Caki2 (cell line): ENCODE results near the gene TTC28. TPM values are rescaled to one million over a fixed set of nuclear protein-coding genes. Genes with fewer than 3 reads are reported as not detected.
"Not testable (repeated sequence)": the region's sequence is repeated elsewhere in the genome, so short reads cannot be mapped to it uniquely, and the experiment has no call there.

Source experiments
- DNase-seq: peaks from one replicate; pipeline ENCODE4 v3.0.0-alpha.2; 2015; ENCODE audit warnings: low read depth
- in situ Hi-C: cut with HindIII; loops from 2 replicates; pipeline ENCODE4 v1.10.0; 2016; ENCODE audit warnings: low sequenced_read_pairs, low pct_unique_long_range_greater_than_20kb, mixed read lengths
- total RNA-seq: library from RNA; depleted of rRNA; stranded (reverse); fragments of >200 nt; shearing (Covaris generic); gene quantifications from 2 replicates; pipeline ENCODE4 v1.2.3, GENCODE V29; 2014; ENCODE audit warnings: low replicate concordance

Gene TTC28
- total RNA-seq, 1 experiment from 2014 or later: 9.8 TPM

DNA sequence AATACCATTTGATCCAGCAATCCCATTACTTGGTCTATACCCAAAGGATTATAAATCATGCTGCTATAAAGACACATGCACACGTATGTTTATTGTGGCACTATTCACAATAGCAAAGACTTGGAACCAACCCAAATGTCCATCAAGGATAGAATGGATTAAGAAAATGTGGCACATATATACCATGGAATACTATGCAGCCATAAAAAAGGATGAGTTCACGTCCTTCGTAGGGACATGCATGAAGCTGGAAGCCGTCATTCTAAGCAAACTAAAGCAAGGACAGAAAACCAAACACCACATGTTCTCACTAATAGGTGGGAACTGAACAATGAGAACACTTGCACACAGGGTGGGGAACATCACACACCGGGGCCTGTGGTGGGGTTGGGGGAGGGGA lies 464.9 kb downstream of the TTC28 start:
- in situ Hi-C loops, DNase-seq: not testable (repeated sequence)

DNA sequence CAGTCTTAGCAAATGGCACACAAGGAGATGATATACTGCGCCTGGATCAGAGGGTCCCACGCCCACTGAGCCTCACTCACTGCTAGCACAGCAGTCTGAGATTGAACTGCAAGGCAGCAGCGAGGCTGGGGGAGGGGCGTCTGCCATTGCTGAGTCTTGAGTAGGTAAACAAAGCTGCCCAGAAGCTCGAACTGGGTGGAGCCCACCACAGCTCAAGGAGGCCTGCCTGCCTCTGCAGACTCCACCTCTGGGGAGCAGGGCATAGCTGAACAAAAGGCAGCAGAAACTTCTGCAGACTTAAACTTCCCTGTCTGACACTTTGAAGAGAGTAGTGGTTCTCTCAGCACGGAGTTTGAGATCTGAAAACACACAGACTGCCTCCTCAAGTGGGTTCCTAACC lies 470.2 kb downstream of the TTC28 start:
- in situ Hi-C loops, DNase-seq: not testable (repeated sequence)

DNA sequence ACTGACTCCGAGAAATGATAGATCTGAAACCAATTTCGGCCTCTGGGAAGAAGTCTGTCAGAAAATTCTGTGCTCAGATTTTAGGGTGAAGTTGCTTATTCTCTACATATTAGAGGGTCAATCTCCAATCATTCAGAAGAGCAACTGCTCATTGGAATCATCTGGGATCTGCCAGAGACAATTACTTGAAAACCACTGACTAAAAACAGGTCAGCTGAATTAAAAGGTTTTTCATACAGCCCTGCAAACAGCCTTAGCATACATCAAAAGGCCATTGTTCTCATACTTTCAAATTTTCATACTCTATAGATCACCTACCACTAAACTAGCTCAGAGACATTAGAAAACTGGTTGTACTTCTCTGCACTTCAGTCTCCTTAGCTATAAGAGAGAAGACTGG lies 470.9 kb downstream of the TTC28 start:
- in situ Hi-C loops: no loop called here

DNA sequence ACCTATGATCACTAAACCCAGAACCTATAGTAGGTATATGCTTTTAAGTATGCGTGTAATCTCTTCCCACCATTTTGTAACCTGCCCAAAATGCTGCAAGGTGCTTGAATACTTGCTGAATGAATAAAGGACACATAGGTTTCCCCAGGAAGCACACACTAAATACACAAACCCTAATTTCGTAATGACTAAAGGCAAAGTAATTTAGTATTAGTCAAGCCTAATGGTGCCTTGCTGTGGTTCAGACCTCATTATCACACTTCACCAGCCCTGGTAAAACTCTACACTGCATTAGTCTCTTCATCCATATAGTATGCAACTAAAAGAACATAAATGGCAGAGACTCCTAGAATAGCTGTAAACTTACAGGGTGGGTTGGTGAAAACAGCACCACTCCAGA lies 471.6 kb downstream of the TTC28 start:
- in situ Hi-C loops: no loop called here
- no peak for DNase-seq

More for the DNA sequence above, 470.9 kb downstream of the TTC28 start:
- no peak for DNase-seq

DNA sequence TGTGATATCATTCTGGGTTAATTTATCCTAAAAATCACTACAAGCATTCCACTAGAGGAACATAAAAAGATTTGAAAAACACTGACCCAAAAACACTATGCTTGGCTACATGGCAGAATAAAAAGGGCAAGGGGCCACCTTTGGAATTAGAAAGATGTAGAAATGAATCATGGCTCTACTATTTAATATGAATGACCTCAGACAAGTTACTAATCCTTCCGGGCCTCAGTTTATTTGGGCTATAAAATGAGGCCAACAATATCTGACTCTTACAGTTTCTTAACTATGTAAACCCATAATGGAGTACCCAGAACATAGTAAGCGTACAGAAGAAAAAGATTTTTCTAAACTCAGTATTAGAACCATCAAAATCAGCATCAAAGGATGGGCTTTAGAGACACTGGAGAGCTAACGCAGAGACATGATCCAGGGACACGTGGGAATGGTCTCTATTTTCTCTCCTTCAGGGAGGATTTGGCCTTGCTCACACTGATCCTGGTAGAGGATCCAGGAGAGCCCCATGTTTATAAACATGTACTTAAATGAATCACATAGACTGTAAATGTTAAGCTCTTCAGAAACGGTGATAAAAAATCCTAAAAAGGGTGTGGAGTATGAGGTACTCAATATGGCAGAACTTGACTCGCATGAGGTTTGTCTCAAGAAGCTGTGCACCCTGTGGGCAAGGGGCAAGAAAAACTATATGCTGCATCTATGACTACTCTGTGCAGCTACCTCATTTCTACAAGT lies 472.2 kb downstream of the TTC28 start:
- in situ Hi-C loops: no loop called here
- DNase-seq: no peak

DNA sequence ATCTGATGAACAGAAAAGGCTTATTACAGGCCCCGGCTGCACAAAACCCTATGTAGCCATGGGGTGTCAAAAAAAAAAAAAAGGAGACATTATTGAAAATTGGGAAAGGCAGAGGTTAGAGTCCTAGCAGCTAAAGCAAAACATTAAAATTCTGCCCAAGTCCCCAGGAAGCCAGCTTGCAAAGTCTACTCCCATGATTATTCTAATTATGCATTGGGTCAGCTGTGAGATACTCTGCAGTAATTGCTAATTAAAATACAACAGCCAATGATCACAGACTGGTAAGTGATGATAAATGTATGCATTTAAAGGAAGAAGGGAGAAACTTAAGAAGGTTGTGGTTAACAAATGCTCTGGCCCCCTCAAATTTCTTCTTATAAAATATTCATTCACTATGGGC lies 473.7 kb downstream of the TTC28 start:
- in situ Hi-C loops: no loop called here
- no peak for DNase-seq

DNA sequence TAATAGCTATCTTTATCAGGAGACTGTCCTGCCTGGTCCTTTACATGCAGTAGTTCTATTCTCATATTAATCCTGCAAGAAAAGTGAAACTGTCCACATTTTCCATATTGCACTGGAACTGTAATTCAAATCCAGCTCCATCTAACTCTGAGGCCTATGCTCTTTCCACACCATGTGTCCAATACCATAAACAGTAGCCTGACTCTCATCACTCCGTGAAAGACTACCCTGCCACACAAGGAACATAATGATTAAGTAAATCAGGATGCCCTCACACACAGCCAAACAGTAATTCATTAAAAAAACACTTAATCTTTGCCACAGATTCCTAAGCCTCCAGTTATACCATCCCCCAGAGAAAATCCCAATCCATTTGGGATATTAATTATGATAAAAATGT lies 475.3 kb downstream of the TTC28 start:
- in situ Hi-C loops: no loop called here
- no peak for DNase-seq

DNA sequence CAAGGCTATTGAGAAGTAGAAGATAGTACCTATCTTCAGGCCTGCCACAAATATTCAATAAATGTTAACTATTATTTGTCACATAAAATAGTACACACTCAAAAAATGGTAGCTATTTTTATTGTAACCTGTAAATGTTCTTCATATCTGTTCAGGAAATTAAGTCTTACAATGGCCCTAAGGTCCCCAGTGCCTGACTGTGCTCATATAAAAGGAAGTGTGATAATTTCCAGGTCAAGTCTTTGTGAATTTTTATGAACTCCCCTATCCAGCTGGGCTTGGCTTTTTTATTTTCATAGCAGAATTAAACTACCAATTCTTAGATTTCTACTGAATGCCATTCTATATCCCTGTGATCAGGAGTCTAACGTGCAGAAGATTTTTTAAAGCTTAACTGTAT lies 476.4 kb downstream of the TTC28 start:
- DNase-seq: no peak
- in situ Hi-C loops: no loop called here

DNA sequence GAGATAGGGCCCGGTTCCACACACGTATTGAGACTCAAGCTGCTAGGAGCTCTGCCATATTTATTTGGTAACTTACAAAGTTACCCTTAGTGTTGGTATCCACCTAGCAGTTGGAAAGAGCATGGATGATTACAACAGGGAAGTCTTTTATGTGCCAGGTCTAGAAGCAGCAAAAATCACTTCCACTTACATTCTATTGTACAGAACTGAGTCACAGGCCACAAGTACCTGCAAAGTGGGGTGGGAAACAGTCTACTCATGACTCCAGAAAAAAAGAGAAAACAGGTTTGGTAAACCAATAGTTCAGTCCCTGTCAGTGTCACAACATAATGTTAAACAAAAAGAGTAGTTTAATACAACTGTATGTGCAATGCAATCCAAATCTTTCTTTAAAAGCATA lies 480.9 kb downstream of the TTC28 start:
- in situ Hi-C loops: no loop called here
- DNase-seq: no peak

DNA sequence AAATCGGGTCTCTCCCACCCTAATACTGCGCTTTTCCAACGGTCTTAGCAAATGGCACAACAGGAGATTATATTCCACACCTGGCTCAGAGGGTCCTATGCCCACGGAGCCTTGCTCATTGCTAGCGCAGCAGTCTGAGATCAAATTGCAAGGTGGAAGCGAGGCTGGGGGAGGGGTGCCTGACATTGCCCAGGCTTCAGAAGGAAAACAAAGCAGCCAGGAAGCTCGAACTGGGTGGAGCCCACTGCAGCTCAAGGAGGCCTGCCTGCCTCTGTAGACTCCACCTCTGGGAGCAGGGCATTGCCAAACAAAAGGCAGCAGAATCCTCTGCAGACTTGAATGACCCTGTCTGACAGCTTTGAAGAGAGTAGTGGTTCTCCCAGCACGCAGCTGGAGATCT lies 488.1 kb downstream of the TTC28 start:
- DNase-seq, in situ Hi-C loops: not testable (repeated sequence)

DNA sequence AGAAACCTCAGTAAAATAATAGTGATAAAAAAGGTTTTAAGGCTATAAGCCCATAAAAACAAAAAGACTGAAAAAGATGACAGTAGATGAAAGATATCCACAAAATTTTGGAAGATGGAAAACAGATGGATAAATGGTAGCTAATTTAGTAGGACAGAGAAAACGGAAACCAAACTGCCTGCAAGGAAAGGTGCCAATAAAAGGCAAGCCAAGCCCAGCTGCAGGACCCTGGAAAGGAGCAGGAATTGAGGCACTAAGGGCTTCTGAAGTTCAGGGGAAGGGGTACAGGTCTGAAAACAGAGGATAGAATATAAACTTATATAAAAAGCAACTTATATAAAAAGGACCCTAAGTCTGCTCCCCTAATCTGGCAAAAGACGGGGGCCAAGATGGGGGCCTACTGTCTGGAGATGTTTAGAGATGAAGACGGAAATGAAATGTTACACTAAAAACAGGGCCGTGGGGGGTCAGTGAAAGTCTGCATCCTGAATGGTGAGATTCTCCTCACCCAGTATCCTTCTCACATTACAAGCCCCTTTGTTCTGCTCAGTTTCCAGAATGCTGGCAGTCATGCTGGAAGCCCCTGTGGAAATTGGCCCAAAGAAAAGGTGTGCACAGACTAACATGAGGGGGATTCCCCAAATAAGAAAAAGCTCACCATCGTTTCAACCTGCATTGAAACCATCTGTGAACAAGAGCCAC lies 491.3 kb downstream of the TTC28 start:
- in situ Hi-C loops: no loop called here
- no peak for DNase-seq

DNA sequence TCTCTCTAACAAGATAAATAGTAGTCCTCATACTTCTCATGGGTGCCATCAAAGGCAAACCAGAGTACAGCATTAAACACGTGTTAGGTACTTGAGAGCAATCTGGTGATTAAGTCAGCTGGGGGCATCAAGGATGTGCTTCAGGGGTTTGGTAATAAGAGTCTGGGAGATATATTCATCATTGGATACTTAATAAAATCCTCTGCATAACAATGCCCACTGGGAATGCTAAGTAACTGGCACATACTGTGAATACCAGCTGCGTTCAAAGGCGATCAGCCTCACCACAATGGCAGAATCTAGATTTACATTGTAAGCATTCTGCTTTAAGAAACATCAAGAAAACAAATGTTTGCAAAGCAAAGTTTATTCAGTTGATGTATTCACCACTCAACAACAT lies 492.0 kb downstream of the TTC28 start:
- in situ Hi-C loops: no loop called here
- no peak for DNase-seq

DNA sequence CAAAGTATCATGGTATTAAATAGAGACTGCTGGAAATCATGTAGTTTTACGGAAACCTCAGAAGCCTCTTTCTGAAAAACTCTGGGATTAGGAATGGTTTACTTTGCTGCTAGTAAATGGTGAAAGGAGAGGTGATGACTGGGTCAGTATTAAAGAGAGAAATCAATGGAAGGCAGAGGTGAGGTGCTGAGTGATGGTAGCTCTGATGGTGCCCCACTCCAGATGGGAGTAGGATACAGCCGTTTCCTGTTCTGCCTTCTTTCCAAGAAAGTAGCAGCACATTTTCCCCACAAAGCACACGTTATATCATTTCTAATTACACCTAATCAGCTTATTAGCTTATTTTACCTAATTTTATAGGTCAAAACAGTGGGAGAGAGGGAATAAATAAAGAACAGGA lies 493.0 kb downstream of the TTC28 start:
- DNase-seq: no peak
- in situ Hi-C loops: no loop called here

DNA sequence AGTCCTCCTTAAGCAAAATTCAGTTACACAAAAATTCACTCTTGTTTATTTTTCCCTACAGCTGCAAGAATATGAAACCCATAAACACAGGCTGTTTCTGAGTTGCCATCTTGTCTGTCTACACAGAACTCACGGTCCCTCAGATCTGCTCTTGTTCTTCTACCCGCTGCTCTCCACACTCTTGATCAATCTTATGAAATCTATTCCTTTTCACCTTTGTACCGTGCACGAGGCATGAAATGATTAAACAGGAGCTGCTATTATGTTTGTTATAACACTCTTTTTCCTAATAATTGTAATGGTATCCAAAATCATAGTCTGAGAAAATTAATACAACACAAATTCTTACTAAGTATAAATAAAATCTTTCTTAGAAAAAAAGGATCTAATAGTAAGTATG lies 494.5 kb downstream of the TTC28 start:
- no peak for DNase-seq
- in situ Hi-C loops: no loop called here

DNA sequence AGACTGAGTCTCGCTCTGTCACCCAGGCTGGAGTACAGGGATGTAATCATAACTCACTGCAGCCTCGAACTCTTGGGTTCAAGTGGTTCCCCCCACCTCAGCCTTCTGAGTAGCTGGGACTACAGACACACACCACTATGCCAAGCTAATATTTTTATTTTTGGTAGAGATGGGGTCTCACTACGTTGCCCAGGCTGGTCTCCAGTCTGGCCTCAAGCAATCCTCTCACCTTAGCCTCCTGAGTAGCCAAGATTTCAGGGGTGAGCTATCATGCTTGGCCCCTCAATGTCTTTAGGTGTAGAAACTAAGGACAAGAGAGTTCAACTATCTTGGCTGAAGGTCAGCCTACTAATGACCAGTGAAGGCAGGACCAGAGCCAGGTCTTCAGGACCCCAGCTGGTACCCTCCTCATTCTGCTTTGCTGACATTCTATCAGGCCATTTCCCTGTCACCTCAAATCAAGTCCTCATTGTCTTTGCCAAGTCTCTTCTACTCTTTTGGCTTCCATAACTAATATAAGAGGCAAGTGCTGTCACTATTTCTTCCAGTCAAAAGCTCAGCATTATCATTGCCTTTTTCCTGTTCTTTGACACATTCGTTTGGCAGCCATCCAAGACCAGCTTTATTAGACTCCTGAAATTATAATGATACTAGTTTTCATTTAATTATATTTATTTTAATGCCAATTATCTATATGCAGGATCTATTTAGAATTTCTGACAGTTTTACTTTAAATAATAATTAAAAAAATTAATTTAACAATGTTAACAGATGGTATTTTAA lies 496.4 kb downstream of the TTC28 start:
- in situ Hi-C loops: no loop called here
- DNase-seq: no peak

DNA sequence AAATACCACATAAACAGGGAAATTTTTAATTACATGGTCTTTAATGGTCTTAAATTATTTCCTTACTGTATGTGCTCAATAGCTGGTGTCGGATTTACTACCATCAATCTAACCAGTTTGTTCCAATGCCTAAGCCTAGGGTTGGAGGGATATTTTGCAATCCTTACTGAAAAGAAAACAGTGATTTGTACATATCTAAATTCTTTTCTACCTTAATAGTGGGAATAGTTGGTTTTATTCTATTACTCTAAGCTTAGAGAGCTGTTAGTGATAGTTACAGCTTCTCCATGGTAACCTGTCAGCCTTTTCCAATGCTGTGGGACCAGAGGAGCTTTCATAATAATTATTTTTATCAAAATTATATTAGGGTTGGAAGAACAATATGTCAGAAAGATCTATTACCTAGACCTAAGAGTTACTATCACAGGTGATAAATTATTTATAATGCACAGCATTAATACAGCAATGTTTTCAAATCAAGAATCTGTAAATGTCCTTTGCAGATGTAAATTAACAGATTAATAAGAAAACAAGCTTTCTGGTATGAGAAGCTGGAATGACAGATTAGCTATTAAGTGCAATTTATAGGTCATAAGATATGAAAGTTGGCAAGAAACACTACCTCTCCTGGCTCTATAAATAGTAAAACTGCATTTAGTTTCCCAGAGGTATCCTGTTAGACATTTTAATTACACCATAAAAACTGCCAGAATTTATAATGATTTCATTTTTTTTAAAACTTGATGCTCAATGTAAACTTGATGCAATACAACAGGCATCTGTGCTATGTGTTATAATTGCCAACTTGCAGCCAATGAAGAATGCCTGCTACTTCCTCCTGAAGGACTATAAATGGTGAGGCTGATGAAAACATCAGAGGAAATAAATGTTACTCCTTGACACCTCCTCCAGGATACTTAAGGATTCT lies 498.6 kb downstream of the TTC28 start:
- in situ Hi-C loops: no loop called here
- DNase-seq: peak; percentile 50

DNA sequence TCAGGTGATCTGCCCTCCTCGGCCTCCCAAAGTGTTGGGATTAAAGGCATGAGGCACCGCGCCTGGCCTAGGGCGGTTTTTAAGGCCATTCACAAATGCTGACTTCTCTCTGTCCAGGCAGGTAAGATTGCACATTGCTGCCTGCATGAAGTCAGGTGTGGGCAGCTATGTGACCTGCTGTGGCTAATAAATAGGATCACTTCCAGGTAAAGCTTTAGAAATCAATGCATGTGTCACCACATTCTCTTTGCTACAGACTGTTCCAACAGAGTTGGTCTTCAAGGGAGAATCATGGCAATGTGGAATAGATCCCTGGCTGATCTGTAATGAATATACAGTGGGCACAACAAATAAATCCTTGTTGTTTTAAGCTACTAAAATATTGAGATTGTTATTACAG lies 500.2 kb downstream of the TTC28 start:
- in situ Hi-C loops: no loop called here

More for the DNA sequence above, 500.2 kb downstream of the TTC28 start:
- no peak for DNase-seq
